Measurements from ENCODE around the gene LAMTOR4. TPM values are rescaled to one million over a fixed set of nuclear protein-coding genes. Genes with fewer than 3 reads are reported as not detected.
"Not testable (repeated sequence)": the region's sequence is repeated elsewhere in the genome, so short reads cannot be mapped to it uniquely, and the experiment has no call there.

The LAMTOR4 gene
- total RNA-seq, 2 donors from 2014 or later: 224 to 268 TPM

DNA sequence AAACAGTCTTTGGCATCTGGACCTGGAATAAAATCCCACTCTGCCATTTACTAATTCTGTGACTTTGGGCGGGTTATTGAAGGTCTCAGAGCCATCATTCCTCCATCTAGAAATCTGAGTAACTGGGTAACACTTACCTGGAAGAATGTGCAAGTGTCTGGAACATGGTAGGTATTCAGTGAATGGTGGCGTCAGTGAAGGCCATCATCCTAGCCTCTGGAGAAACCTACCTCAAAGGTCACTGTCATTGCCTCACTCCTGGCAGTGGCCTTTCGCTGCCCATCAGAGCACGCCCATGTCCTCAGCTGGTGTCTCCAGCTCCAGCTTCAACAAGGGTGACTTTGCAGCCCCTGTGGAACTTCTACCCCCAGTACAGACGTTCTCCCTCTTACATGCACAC lies 15.2 kb downstream of the LAMTOR4 start:
- ATAC-seq (no peak), DNase-seq (no peak)
- intact Hi-C loops (cut with DNase I, micrococcal nuclease): no loop called here

DNA sequence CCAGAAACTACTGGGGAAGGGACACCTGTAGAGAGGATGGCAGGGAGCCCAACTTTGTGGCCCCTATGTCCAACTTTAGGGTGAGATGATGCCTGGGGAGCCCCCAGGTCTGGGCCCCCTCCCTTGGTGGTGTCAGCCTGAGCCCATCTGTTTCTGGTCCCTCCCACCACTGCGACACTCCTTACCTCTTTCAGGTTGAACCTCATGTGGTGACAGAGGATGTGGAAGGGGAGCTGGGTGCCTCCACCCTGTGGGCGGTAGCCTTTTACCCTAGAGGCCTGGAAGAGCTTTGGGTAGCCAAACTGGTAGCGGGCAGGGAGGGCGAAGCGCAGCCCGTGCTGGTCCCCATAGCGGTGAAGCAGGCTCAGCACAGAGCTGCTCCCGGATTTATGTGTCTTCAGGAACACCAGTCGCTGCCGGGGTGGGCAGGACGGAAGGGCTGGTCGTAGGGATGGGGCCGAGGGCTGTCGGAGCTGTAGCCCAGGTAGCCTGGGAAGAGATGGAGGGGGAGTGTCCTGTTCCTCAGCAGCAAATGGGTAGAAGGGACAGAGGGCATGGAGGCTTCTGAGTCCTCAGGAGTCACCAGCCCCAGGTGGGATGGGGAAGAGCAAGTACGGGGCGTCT lies 17.7 kb downstream of the LAMTOR4 start:
- no peak for DNase-seq
- ATAC-seq: no peak
- intact Hi-C loops (cut with DNase I, micrococcal nuclease): no loop called here

DNA sequence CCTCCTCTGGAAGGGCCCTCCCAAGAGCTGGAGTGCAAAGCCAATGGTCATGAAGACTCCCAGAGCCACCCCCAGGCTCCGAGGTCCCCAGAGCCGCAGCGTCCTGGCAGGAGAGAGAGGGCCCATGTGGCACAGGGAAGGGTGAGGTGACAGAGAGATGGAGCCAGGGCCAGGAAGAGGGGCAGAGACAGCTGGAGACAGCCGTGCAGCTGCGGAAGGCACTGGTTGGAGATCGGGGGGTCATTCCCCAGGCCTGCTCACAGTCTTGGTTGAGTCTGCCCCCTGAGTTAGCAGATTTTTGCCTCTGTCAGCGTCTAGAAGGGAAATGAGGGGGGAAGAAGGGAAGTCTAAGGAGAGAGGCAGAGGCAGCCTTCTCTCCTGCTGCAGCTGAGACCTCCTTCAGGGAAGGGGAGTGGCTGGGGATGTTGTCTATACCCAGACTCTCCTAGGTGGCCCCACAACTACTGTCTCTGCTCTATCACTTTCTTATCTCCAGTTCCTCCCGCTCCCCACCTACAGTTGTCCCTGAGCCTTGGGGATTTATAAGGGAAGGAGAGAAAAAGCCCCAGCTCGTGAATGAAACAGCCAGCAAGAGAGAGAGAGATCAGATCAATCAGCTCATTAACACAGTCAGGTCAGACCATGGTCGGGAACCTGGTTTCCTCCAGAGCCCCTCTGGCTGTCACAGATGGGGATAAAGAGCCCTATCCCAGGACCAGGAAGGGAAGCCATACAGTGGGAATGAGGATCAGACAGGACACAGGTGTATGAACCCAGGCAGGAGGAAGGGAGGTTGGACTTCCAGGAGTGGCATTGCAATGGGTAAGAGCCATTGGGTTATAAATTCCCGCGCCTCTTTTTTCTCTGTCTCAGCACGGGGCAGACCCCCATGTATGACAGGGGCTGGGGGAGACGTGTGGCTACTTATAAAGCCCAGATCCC lies 18.5 kb downstream of the LAMTOR4 start:
- intact Hi-C loops (cut with DNase I, micrococcal nuclease): no loop called here
- peak; percentile 24 for ATAC-seq
- DNase-seq: peak in 1 of 2 donors; percentile 24

DNA sequence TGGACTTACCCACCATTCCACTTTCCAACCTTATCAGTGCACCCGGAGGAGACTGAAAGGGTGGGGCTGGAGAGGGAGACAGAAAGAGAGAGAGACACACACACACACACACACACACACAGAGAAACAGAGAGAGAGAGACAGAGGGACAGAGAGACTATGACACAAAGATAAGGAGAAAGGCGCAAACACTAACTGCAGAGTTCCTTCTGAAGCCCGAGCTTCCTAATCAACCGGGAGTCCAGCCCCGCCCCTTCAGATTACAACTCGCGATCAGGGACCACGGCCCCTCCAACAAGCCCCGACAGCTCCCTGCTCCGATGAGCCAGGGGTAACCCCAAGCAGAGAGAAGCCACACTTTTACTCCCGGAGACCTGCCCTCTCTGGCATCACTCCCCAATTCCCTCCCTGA lies 19.2 kb downstream of the LAMTOR4 start:
- DNase-seq (peak in 1 of 2 donors; percentile 56), ATAC-seq (peak; percentile 59)
- intact Hi-C loops (cut with DNase I, micrococcal nuclease): no loop called here

DNA sequence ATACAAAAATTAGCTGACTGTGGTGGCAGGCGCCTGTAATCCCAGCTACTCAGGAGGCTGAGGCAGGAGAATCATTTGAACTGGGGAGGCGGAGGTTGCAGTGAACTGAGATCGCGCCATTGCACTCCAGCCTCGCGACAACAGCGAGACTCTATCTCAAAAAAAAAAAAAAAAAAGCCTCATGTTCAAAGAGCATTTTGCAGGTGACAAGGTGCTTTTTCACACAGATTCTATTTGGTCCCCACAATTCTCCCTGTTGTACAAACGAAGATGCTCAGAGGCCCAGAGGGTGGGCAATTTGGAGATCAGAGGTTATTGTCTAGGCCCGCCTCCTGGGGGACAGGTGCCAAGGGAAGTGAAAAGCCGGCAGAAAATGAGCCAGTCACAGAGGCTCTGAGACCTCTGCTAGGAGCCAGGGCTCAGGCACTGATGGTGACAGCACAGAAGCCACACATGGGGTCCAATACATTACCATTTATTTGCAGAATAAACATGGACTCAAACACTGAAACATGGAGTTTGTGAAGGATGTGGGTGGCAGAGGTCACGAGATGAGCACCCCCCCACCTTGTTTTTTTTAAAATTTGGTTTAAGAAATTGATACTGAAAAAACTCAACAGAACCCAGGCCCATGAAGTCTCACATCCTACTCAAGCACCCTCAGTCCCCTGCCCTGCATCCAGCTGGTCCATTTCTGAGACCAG lies 20.6 kb downstream of the LAMTOR4 start:
- DNase-seq: no peak

DNA sequence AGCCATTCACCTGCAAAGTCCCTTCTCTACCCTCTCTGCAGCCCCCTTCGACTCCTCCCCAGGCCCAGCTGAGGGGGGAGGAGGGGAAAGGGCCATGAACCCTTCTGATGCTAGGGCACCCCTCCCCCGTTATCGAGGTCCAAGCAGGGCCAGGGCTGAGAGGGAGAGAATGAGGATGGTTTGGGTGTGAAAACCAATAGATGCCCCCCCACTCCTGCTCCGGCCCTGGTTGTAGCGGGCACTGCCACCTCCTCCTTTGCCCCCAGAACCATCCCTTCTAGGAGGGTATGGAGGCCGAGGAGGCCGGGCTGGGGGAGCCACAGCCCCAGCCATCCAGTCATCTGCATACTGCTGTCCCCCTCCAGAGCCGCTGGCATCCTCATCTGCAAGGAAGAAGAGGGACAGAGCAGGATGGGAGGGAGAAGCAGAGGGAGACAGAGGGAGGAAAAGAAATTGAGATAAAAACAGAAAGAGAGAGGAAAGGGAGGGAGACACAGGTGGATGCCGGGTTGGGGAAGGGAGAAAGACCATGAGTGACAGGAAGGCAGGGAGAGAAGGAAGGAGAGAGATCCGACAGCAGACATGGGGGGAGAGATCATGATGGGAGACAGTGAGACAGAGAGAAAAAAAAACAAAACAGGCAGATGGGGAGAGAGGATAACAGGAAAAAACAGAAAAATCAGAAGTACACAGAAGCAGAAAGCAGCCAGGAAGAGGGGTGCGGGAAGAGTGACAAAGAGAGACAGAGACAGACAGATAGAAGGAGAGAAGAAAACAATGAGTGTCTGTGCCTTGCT lies 21.6 kb downstream of the LAMTOR4 start:
- ATAC-seq (no peak), DNase-seq (peak in 1 of 2 donors; percentile 21)
- intact Hi-C loops (cut with DNase I, micrococcal nuclease): no loop called here

More for the DNA sequence above, 20.6 kb downstream of the LAMTOR4 start:
- intact Hi-C loops (cut with DNase I, micrococcal nuclease): no loop called here
- ATAC-seq: no peak

DNA sequence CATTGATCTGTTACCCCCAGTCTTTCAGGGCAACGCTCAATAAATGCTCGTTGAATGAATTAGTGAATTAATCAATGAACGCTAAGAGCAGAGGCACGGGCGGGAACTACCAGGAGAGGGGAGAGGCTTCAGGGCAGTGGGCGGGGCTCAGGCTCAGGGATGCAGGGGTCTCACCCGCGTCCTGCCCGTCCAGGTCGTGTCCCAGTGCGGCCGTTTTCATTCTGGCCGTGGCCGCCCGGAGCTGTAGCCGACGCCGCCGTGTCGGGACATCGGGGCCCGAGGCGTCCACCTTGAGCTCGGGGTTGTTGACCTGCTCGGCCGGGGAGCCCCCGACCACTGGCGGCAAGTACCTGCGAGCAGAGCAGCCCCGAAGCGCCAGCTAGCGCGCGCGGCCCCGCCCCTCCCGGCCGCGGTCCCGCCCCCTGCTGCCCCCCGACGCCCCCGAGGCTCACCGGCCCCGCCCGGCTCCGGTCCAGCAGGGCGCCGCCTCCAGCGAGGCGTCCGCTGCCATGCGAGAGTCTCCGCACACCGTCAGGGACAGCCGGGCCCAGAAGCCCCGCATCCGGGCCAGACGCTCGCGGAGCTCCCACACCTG lies 22.5 kb downstream of the LAMTOR4 start:
- ATAC-seq (peak; percentile 34), DNase-seq (peak in 1 of 2 donors; percentile 53)
- intact Hi-C loops (cut with DNase I, micrococcal nuclease): no loop called here

DNA sequence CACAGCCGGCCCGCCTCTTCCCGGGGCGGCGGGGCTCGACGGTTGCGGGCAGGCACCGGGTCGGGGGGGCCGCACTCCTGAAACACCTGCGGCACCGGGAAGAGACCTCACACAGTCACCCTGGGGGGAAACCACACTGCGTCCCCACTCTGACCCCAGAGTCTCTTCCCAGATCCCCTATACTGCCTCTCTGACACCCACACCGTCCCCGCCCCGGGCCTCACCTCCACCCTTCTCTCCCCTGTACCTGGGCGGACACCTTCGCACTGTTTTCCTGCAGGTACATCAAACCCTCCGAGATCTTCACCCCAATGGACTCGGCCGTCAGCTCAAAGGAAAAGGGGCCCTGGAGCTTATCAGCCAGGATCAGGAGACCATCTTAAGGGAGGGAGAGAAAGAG lies 23.1 kb downstream of the LAMTOR4 start:
- DNase-seq (no peak), ATAC-seq (no peak)
- intact Hi-C loops (cut with DNase I, micrococcal nuclease): no loop called here

DNA sequence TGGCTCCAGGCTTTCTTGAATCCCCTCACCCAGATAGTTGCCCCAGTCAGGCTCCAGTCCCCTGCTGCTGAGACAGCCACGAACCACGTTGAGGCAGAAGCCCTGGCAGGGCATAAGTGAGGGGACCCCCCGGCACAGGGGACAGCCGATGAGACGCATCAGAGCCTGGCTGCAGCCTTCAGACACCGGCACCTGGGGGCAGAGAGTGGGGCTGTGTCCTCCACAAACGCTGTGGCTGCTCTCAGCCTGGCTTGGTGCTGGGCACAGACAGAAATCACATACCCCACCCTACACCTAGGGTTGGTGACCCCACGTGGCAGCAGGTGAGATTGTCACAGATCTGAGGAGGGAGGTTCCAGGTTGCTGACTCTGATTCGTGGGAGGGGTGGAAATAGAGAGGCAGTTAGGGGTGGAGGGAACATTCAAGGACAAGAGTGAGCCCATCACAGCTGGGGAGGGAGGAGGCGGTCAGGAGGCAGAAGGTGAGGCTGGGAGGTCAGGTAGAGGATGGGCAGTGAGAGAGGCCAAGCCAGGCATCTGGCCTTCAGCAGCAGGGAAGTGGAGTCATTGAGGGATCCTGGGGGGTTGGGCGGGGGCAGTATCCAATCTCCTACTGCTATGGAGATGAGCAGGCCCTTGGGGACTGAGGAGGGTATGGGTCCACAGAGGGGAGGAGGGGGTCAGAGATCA lies 25.2 kb downstream of the LAMTOR4 start:
- intact Hi-C loops (cut with DNase I, micrococcal nuclease): no loop called here
- ATAC-seq: no peak
- DNase-seq: no peak

DNA sequence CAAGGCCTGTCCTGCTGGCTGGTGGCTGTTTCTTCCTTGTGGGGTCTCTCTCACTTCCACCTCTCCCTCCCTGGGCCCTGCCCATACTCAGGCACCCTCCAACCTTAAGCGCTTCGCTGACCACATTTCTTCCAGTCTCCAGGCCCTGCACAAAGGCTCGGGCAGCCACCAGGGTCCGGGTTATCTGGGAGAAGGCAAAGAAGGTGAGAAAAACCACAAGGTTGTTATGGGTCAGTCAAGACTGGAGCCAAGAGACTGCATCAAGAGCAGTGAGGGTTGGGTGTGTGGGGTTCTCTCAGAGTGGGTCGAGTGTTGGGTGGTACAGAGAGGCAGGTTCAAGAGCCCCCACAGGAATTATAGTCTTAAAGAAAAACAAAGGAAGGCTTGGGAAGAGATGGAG lies 25.9 kb downstream of the LAMTOR4 start:
- intact Hi-C loops (cut with DNase I, micrococcal nuclease): no loop called here

DNA sequence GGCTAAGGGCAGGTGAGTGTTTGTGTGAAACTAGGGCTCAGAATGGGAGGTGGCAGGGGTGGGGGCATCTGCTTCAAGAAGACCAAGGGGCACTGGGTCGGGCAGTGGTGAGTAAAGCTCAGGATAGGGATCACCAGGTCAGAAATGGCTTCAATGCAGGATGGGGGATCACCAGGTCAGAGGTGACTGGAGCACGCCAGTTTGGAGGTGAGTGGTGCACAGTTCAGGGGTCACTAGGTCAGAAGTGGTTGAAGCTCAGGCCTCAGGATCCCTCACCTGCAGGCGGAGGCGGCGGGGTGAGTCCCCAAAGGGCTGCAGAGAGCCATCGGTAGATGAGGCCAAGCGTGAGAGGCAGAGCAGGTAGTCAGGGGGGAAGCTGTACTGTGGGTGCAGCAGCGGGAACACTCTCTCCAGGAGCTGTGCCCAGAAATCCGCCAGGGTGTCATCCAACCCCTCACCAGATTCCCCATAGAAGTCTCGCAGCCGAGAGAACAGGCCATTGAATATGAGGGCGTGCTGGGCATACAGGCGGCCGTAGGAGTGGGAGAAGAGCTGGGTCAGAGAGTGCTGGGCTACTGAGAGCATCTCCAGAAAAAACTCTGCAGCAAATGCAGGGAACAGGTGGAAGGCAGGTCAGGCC lies 26.7 kb downstream of the LAMTOR4 start:
- intact Hi-C loops (cut with DNase I, micrococcal nuclease): no loop called here
- DNase-seq (no peak), ATAC-seq (no peak)

More for the DNA sequence above, 25.9 kb downstream of the LAMTOR4 start:
- DNase-seq (no peak), ATAC-seq (no peak)

DNA sequence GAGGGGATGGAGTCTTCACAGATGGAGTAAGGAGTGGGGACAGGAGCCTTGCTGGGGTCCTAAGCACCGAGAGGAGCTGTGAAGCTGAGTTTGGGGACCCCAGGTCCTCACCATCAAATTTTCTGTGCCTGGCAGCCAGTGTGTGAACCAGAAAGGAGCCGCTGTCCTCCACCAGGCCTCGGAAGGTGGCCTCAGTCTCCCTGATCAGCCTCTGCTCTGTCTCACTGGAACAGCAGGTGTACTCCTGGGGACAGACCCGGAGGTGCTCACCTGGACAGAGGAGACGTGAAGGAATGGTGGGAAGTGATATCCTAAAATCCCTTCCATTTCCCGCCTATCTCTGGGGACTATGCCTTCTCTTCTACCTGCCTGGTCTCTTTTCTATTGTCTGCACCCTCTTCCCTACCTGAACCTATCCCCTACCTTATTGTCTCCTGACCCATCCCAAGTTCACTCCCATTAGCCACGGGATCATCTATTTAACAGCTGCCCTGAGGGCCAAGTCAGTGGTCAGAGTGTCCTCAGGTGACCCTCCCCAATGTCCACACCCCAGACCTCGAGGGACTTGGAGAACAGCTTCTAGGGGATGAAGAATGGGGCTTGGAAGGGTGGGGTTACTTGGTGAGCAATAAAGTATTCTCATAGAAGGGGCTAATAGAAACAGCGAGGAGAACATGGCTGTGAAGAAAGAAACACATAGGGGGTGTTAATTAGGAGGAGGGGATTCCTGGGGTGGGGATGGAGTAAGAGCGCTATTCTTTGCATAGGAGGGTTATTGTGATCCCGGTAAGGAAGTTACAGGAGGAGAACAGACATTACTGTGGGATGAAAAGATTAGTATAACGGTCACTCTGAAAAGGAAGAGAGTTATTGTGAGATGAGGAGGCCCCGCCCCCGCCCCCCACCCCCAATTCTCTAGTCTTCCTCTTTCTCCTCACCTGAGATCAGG lies 27.7 kb downstream of the LAMTOR4 start:
- no peak for DNase-seq
- intact Hi-C loops (cut with DNase I, micrococcal nuclease): no loop called here
- no peak for ATAC-seq

DNA sequence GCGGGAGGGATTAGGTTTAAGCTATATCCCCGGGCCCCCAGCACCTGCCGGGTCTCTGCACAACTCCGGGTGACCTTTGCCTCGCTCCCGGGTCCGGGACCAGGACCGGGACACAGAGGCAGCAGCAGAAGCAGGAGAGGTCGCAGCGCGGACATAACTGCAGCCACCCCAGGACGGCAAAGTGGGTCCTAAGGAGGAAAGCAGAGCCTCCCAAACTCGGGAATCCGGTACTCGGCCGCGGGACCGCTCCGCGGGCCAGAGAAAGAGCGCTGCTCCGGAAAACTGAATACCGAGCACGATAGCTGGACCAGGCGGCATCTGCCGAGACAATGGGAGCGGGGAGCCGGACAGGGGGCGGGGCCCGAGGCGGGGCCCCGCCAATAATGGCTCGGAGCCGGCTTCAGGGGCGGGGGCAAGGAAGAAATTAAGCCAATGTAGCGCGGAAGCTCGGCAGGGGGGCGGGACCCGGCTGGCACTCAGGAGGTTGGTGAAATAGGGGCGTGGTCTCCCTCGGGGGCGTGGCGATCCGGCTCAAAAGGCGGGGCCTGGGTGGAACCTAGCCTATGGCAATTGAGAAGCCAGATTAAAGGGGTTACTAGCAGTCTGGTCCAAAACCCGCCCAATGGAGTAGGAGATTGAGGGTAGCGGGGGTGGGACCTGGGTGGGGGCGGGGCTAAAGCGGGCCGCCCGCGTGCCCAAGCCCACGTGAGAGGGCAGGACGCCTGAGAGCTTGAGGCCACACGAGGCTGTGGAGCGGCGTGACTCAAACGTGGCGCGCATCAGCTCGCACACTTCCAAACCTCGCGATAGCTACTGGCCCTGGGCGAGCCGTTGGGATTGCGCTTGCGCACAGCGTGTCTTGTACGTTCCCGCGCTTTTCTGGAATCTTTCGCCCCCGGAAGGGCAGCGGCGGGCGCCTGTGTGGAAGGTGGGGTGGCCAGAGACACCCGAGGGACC lies 28.6 kb downstream of the LAMTOR4 start, which contains the start of the genes GPC2 and STAG3:
TSS of gene GPC2 (minus strand) at position 337 of the 957 bp plus-strand sequence. CDS start at position 155, 182 bp downstream.
TSS of gene STAG3 (plus strand) at position 874 of the 957 bp plus-strand sequence. CDS start 2,639 bp downstream, outside the sequence.
- intact Hi-C loops (cut with DNase I, micrococcal nuclease): no loop called here
- peak; percentile 97 for ATAC-seq
- peak; percentile 96 to 98 for DNase-seq

DNA sequence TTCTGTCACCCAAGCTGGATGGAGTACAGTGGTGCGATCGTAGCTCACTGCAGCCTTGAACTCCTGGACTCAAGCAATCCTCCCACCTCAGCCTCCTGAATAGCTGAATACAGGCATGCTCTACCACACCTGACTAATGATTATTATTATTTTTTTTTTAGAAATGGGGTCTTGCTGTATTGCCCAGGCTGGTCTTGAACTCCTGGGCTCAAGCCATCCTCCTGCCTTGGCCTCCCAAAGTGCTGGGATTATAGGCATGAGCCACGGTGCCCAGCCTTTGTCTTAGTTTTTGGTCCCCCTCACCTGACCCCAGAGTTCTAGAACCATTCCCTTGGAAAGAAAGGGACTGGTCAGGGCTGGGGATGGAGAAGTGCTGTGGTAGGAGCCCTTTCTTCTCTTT lies 31.4 kb downstream of the LAMTOR4 start:
- ATAC-seq; intact Hi-C loops (cut with DNase I, micrococcal nuclease); DNase-seq: not testable (repeated sequence)

DNA sequence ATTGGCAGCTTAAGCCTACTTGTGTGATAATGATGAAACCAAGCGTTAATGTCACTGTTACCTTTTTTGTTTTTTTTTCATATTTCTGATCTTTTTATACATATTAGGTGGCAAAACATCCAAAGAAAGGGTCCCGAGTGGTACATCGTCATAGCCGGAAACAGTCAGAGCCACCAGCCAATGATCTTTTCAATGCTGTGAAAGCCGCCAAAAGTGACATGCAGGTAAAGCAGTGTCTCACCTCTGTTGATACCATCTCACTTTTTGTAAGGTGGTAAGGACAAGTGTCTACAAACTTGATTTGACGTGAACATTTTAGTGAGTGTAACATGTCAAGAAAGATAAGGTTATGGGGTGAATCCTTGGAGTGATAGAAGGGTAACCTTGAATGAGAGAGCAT lies 33.9 kb downstream of the LAMTOR4 start:
- DNase-seq; ATAC-seq; intact Hi-C loops (cut with DNase I, micrococcal nuclease): not testable (repeated sequence)
